Keratinocyte (primary cell): ENCODE measurements around the gene SERGEF. TPM values are rescaled to one million over a fixed set of nuclear protein-coding genes. Genes with fewer than 3 reads are reported as not detected.

Experiments
- DNase-seq: peaks from one replicate; pipeline ENCODE4 v3.0.0-alpha.2; 2011; ENCODE audit warnings: low read depth, missing footprints, low spot score
- FAIRE-seq: peaks from 2 replicates; lab custom pipeline; 2011; peaks lifted over from hg19 to GRCh38; lab: Jason Lieb, UNC
- H2AFZ ChIP-seq: 2 replicates; pipeline ENCODE4 v1.6.0; 2012; ENCODE audit warnings: low read length, control low read depth, inconsistent platforms; ENCODE audit not compliant: control insufficient read depth
- H3K27ac ChIP-seq: 2 replicates; pipeline ENCODE4 v1.5.1; 2011; ENCODE audit warnings: low read length; ENCODE audit not compliant: control insufficient read depth, insufficient read depth
- H3K27me3 ChIP-seq: 3 replicates; pipeline ENCODE4 v1.6.0; 2011; ENCODE audit warnings: low read length; ENCODE audit not compliant: control insufficient read depth, insufficient read depth; ENCODE audit errors: extremely low read depth
- H3K36me3 ChIP-seq, 2 experiments: 2 replicates in 1 of 2; 3 replicates in 1 of 2; pipeline ENCODE4 v1.5.1; 2011; ENCODE audit warnings: low read length in 2 of 2, mild to moderate bottlenecking in 1 of 2; ENCODE audit not compliant: control insufficient read depth in 2 of 2, insufficient read depth in 2 of 2; ENCODE audit errors: extremely low read depth in 1 of 2
- H3K4me1 ChIP-seq: 3 replicates; pipeline ENCODE4 v1.5.1; 2011; ENCODE audit warnings: low read length; ENCODE audit not compliant: control insufficient read depth, insufficient read depth; ENCODE audit errors: extremely low read depth
- H3K4me2 ChIP-seq: 3 replicates; pipeline ENCODE4 v1.6.0; 2011; ENCODE audit warnings: low read depth, low read length; ENCODE audit not compliant: control insufficient read depth, insufficient read depth; ENCODE audit errors: extremely low read depth
- H3K4me3 ChIP-seq, 3 experiments: fragments of 200-600 bp in 1 of 3; sonication (generic) in 1 of 3; 2 replicates in 2 of 3; 3 replicates in 1 of 3; pipeline ENCODE4 v1.5.1; 2011 to 2016; ENCODE audit warnings: low read length in 3 of 3, mild to moderate bottlenecking in 3 of 3, control low read depth in 2 of 3, inconsistent platforms in 1 of 3, low read depth in 1 of 3, mixed read lengths in 1 of 3, mixed run types in 1 of 3, moderate library complexity in 1 of 3; ENCODE audit not compliant: control insufficient read depth in 2 of 3, insufficient read depth in 2 of 3; ENCODE audit errors: extremely low read depth in 1 of 3
- H3K79me2 ChIP-seq: 2 replicates; pipeline ENCODE4 v1.6.0; 2012; ENCODE audit warnings: low read length; ENCODE audit not compliant: control insufficient read depth, insufficient read depth
- H3K9ac ChIP-seq: 3 replicates; pipeline ENCODE4 v1.6.0; 2011; ENCODE audit warnings: low read length; ENCODE audit not compliant: control insufficient read depth, insufficient read depth; ENCODE audit errors: extremely low read depth
- H3K9me1 ChIP-seq: 3 replicates; pipeline ENCODE4 v1.6.0; 2011; ENCODE audit warnings: low read length; ENCODE audit not compliant: control insufficient read depth, insufficient read depth; ENCODE audit errors: extremely low read depth
- H3K9me3 ChIP-seq: 2 replicates; pipeline ENCODE4 v1.5.1; 2012; ENCODE audit warnings: low read depth, low read length; ENCODE audit not compliant: control insufficient read depth
- H4K20me1 ChIP-seq: 3 replicates; pipeline ENCODE4 v1.6.0; 2011; ENCODE audit warnings: low read length; ENCODE audit not compliant: control insufficient read depth, insufficient read depth; ENCODE audit errors: extremely low read depth
- CTCF ChIP-seq, 3 experiments: IDR thresholded peaks in 1 of 3; conservative IDR thresholded peaks in 1 of 3; optimal IDR thresholded peaks in 1 of 3; 2 replicates in 2 of 3; 3 replicates in 1 of 3; pipeline versions ENCODE3 to v1.5.1; 2011; ENCODE audit warnings: low read length in 3 of 3, mild to moderate bottlenecking in 3 of 3, moderate library complexity in 2 of 3, control low read depth in 1 of 3, inconsistent platforms in 1 of 3; ENCODE audit not compliant: insufficient read depth in 2 of 3; ENCODE audit errors: extremely low read depth in 1 of 3
- EZH2 ChIP-seq: IDR thresholded peaks from one replicate; pipeline ENCODE4 v1.6.1; 2012; ENCODE audit warnings: inconsistent platforms, mild to moderate bottlenecking, low read length, moderate library complexity
- dilution Hi-C: fragments of 300-500 bp; cut with MboI; formaldehyde crosslinking; loops from one replicate; pipeline ENCODE4 v1.7.0; 2020; ENCODE audit warnings: low sequenced_read_pairs; ENCODE audit not compliant: extremely low pct_ligation_motif_present
- polyA plus RNA-seq, 5 experiments: library from polyadenylated mRNA; depleted of rRNA in 3 of 5; stranded (reverse) in 3 of 5; stranded (forward) in 1 of 5; unstranded in 1 of 5; fragments of >200 nt; gene quantifications; 1 replicate in 1 of 5; 2 replicates in 3 of 5; 3 replicates in 1 of 5; pipeline versions ENCODE4 v1.2.1 to v1.2.3, GENCODE V29; 2011 to 2012; ENCODE audit warnings: missing spikeins in 2 of 5, low read depth in 1 of 5, low replicate concordance in 1 of 5

SERGEF gene
- polyA plus RNA-seq, 1 donor (not counting 4 experiments of a cell fraction or from before 2014, with no cell fraction given) = 15.6 TPM

- H2AFZ ChIP-seq = no peak overlapping the region
- DNase-seq (peak; percentile 23), FAIRE-seq (peak; percentile 9)
- H3K79me2 ChIP-seq = no peaks in the 10 kb centered on the region
- no peaks in the 10 kb centered on the region for H4K20me1 ChIP-seq
- H3K4me2 ChIP-seq = peak overlapping the region; percentile 20
- H3K9ac ChIP-seq = no peak overlapping the region
- no peak overlapping the region for H3K4me3 ChIP-seq
- no peaks in the 10 kb centered on the region for H3K36me3 ChIP-seq
- no peaks in the 10 kb centered on the region for H3K9me1 ChIP-seq
- H3K27me3 ChIP-seq = peaks cover 21% of the 10 kb centered on the region
- TF ChIP-seq EZH2 = no peak
- TF ChIP-seq CTCF (optimal IDR thresholded peaks at IDR 0.05 in 1 of 3, IDR thresholded peaks at IDR 0.05 in 1 of 3, conservative IDR thresholded peaks at IDR 0.05 in 1 of 3; ENCODE audit: extremely low read depth in 1 of 3, insufficient read depth in 2 of 3, low read length in 3 of 3) = no peak
- H3K27ac ChIP-seq = no peak overlapping the region
- dilution Hi-C loops = no loop called here
- peaks cover 4% of the 10 kb centered on the region for H3K4me1 ChIP-seq
- no peaks in the 10 kb centered on the region for H3K9me3 ChIP-seq
Measured at GRCh38 chr11:17781221-17781620, 231.6 kb downstream of the SERGEF start.

- H4K20me1 ChIP-seq = no peaks in the 10 kb centered on the region
- no peaks in the 10 kb centered on the region for H3K36me3 ChIP-seq
- dilution Hi-C loops = no loop called here
- peaks cover 21% of the 10 kb centered on the region for H3K27me3 ChIP-seq
- H3K9ac ChIP-seq = no peak overlapping the region
- H3K4me1 ChIP-seq = peaks cover 4% of the 10 kb centered on the region
- DNase-seq (no peak), FAIRE-seq (no peak)
- H3K9me1 ChIP-seq = no peaks in the 10 kb centered on the region
- no peak overlapping the region for H2AFZ ChIP-seq
- no peak overlapping the region for H3K4me3 ChIP-seq
- TF ChIP-seq CTCF (optimal IDR thresholded peaks at IDR 0.05 in 1 of 3, IDR thresholded peaks at IDR 0.05 in 1 of 3, conservative IDR thresholded peaks at IDR 0.05 in 1 of 3; ENCODE audit: extremely low read depth in 1 of 3, insufficient read depth in 2 of 3, low read length in 3 of 3) (no peak), EZH2 (no peak)
- no peaks in the 10 kb centered on the region for H3K9me3 ChIP-seq
- no peak overlapping the region for H3K27ac ChIP-seq
- H3K79me2 ChIP-seq = no peaks in the 10 kb centered on the region
- no peak overlapping the region for H3K4me2 ChIP-seq
Measured at GRCh38 chr11:17780668-17781067, 232.2 kb downstream of the SERGEF start.
